ENCODE data around the gene TSPAN15.
"Not testable (repeated sequence)": the region's sequence is repeated elsewhere in the genome, so short reads cannot be mapped to it uniquely, and the experiment has no call there.

Gene TSPAN15

GRCh38 chr10:69446650-69447151, 4.6 kb upstream of the TSPAN15 start:
- DNase-seq (no peak), ATAC-seq (no peak)

DNA sequence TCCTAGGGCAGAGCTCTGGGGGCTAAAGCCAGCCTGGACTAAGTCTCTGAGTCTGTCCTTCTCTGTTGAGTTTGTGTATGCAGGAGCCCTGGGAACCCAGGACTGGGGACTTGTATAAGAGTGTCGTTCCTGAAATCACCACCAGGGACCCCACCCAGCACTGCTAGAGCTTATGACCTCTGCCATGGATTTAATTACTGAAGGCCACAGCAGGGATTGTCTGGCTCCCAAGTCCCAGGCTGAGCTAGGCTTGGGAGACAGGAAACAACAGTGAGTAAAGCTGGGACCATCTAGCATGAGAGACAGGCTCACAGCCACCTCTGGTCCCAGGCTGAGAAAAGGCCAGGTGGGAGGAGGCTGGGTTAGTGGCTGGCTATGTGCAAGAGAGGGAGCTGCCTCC, 1.4 kb upstream of the TSPAN15 start:
- peak; percentile 53 for ATAC-seq
- DNase-seq: peak; percentile 42

DNA sequence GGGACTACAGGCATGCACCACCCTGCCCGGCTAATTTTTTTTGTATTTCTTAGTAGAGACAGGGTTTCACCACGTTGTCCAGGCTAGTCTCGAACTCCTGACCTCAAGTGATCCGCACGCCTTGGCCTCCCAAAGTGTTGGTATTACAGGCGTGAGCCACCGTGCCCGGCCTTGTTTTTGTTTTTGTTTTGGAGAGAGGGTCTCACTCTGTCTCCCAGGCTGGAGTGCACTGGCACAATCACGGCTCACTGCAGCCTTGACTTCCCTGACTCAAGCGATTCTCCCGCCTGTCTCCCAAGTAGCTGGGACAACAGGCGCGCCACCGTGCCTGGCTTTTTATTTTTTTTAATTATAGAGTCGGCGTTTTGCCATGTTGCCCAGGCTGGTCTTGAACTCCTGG, 870 bp upstream of the TSPAN15 start:
- ATAC-seq, DNase-seq: not testable (repeated sequence)

- DNase-seq: no peak
- no peak for ATAC-seq
Measured at GRCh38 chr10:69451784-69452251, 553 bp downstream of the TSPAN15 start.

DNA sequence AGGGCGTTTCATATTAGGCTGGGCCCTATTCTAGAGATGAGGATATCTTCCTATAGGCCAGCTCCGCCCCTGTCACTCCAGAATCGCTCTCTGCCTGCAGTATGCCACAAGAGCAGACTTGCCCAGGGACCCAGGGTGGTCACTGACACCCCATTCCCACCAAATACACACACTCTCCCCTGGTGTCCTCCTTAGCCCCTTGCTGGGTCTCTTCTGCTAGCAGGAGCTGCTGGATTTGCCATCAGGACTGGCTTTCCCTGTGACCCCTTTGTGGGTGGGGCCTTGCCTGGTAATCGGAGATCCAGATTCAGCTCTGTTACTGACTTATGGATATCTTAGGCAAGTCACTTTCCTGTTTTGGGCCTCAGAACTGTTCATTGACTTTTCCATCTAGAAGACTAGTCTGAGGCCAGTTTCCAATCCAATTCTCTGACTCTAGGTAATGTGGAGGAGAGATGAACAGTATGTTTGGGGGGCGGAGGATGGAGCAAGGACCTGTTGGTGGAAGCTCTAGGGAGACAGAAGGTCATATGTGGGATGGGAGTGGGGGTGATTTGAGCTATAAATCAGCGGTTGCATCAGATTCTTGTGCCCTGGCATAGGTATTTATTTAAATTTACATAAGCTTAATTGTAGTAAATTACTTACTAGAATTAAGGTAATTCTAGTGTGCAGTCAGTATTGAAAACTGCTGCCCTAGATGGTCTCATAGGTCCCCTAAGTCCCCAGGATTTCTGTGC, 1.6 kb downstream of the TSPAN15 start:
- ATAC-seq (no peak), DNase-seq (no peak)

DNA sequence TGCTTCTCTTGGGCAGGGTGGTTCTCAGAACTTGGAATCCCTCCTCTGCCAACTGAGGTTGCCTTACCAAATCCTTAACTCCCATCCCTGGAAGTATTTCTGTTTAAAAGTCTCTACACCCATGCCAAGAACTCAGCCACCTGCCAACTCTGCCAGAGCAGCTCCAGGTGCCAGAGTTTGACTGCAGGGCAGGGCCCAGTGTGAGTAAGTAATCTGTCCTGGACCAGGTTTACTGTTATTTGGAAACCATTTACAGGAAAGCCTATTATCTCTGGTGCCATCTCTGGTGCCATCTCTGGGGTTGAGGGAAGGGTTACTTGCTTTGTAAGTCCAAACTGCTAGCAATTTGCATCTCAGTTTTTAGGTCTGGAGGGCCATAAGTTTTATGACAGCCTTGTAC, 2.5 kb downstream of the TSPAN15 start:
- ATAC-seq (no peak), DNase-seq (no peak)

- ATAC-seq (no peak), DNase-seq (no peak)
Measured at GRCh38 chr10:69455006-69455763, 3.9 kb downstream of the TSPAN15 start.

DNA sequence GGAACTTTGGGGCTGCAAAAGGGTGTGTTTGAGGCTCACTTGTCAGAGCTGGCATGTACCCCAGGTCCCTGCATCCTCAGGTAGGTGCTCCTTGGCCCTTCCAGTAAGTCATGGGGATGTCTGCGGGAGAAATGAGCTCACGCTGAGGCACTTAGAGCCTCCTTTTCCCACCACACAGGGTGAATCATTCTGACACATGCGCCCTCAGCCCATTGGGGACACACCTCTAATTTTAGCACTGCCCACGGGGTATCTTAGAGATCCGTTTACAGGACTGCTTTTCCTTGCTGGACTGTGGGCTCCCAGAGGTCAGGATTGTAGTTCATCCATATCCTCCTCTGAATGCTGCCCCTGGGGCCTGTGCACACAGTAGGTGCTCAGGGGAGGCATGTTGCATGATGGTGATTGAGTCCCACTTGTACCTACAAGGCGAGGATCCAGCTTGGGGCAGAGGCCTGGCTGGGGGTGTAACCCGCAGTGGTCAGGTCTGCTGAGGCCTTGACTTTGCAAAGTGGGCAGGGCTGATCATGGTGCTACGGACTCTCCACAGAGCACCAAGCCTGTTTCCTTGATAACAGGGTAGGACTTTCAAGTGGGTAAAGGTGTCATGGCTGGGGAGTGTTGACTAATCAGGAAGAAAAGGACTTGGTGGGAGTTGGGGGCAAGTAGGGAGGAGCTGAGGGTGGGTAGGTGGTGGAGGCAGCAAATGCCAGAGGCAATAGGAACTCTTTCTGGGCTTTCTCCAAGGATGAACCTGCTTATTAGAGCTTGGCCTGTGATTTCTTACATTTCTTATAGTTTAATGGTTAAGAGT, 5.8 kb downstream of the TSPAN15 start:
- DNase-seq: no peak
- peak; percentile 54 for ATAC-seq

DNA sequence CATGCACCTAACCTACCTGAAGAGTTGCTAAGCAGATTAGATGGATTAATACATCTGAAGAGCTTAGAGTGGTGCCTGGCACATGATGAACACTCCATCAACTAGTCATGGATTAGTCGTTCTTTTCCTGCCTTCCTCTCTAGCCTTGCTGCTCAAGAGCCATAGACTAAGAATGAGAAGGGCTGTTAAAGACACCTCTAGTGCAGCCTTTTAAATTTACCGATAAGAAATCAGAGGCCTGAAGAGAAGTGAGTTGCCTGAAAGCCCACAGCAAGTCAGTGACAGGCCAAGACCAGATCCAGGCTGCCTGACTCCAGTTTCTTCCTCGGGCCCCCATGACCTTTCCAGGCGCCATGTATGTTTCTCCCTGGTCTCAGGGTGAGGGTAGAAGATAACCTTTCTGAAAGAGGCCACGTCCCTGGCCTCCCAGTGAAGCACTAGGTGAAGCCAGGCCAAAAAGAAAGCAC, 6.5 kb downstream of the TSPAN15 start:
- ATAC-seq: no peak

GRCh38 chr10:69458430-69459100, 7.3 kb downstream of the TSPAN15 start:
- ATAC-seq (no peak), DNase-seq (no peak)

More for the DNA sequence above, 6.5 kb downstream of the TSPAN15 start:
- DNase-seq: no peak

- ATAC-seq: no peak
- DNase-seq: no peak
Measured at GRCh38 chr10:69459101-69459790, 8.0 kb downstream of the TSPAN15 start.

DNA sequence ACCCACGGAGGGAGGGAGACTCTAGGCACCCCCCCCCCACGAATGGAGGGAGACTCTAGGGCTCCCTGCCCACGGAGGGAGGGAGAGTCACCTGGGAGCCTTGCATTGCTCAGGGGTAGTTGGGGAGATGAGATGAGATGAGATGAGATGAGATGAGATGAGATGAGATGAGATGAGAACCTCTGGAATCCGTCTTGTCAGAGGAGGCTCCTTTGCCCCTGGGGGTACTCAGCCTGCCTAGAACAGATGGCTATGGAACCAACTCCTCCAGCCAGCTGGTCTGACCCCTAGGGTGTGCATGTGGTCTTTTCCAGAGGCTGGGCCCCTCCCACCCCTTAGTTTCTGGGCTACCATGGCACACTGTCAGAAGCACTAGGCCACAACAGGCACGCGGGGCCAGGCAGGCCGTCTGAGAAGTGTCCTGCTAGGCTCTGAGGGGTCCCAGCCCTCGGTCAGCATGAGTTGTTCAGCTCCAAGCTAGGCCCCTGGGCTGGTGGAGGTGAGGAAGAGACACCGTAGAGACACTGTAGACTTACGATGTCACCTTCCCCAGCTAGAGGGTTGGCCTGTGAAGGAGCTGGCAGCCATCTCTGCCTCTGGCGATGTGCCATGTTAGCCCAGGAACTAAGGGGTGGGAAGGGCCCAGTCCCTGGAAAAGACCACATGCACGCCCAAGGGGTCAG, 8.8 kb downstream of the TSPAN15 start:
- ATAC-seq: no peak

DNA sequence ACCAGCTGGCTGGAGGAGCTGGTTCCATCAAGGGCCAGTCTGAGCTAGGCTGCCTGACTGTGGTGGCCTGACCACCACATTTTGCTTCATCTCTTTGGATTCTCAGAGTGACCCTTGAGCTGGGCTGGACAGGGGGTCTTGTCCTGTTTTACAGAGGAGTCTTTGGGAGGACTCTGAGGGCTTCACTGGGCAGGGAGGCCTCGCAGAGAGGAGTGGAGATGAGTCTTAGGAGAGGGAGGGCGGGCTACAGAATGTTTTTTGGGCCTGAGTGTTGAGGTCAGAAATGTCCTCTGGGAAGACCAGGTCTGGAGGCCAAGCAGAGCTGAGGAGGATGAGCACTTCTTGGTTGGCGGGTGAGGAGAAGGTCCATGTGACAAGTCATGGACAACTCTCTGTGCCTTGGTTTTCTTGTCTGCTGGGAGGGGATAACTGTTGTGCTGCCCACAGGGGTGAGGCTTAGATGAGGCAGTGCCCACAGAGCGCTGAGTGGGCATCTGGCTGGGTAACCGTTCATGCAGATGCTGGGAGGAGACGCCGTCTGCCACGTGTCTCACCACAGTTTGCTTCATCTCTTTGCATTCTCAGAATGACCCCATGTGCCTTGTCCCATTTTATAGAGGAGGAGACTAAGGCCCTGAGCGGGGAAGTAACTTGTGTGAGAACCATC, 9.4 kb downstream of the TSPAN15 start:
- no peak for ATAC-seq
- DNase-seq: no peak

More for the DNA sequence above, 8.8 kb downstream of the TSPAN15 start:
- no peak for DNase-seq

- no peak for ATAC-seq
Measured at GRCh38 chr10:69461243-69462025, 10.2 kb downstream of the TSPAN15 start.

GRCh38 chr10:69463886-69464285, 12.6 kb downstream of the TSPAN15 start:
- no peak for ATAC-seq
- DNase-seq: no peak

More at GRCh38 chr10:69461243-69462025, 10.2 kb downstream of the TSPAN15 start:
- DNase-seq: no peak

GRCh38 chr10:69464401-69464800, 13.1 kb downstream of the TSPAN15 start:
- DNase-seq (no peak), ATAC-seq (no peak)

- ATAC-seq (peak; percentile 62), DNase-seq (peak; percentile 19)
Measured at GRCh38 chr10:69464801-69465401, 13.6 kb downstream of the TSPAN15 start.

DNA sequence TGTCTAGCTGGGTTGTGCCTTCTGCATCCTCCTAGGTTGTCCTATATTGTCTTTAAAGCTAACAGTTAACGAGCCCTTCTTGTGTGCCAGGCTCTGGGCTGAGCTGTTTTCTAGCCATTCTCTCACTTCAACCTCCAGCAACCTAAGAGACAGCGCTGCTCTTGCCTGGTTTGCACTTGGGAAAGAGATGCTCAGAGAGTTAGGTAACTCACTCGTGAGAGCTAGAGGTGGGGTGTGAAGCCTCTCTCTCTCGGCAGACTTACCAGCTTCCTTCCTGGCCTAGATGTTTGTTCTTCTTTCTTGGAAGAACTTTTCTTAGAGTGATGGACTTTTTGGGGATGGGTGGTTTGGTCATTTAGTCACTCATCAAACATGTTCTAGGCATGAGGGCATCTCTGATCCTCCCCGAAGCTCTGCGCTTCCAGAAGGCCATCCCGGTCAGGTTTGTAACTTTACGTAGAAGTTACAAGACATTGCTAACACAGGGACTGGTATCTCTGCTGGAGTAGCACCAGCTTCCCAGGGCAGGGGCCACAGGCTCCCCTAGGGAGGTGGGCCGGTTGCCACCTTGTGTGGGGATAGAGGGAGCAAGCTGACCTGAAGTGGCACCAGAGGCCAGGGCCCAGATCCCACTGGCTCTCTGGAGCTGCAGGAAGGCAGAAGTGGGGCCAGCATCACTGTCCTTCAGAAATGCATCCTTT, 14.3 kb downstream of the TSPAN15 start:
- DNase-seq: no peak
- peak; percentile 7 for ATAC-seq
